GM18520 (cell line): ENCODE data around the gene LINGO4.
"Not testable (repeated sequence)": the region's sequence is repeated elsewhere in the genome, so short reads cannot be mapped to it uniquely, and the experiment has no call there.

ENCODE experiments used
- ATAC-seq: cut with Tn5 transposase; IDR thresholded peaks from one replicate; pipeline ENCODE4 v1.9.1; 2021; ENCODE audit not compliant: unreplicated experiment

LINGO4 gene

DNA sequence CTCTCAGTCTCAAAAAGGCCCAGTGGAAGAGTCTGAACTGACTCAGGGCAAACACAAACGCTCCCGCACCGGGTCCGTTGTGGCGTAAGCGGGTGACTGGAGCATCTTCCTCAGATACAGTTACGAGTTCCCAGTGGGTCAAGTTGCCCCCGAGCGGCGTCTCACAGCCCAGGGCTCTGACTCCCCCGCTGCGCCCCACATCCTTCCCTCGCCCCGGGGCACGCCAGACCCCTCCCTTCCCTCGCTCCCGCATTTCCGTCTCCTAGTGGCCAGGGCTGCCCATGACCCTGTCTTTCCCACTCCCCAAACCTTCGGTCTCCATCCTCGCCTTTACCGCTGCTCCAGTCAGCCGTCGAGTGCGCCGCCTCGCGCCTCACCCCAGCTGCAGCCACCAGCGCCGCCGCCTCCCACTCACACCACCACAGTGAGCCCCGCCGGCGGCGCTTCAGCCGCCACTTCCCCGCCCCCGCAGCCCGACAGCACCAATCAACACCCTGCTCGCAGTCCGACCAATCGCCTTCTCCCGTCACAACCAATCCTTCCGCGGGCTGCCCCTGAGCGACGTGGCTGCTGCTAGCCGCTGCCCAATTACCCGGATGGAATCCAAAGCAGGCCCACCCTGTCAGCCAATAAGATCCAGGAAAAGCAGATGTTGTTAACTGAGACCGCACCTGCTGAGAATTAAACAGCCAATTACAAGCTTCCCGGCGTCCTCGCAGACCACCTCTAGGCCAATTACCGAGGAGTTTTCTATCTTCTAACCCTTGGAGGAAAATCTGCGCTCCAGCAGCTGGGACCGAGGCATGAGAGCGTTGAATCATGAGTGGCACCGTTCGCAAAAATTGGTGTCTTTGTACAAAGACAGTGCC lies 14.9 kb downstream of the LINGO4 start, which contains the start of gene TDRKH:
Gene TDRKH, minus strand, starts transcription at position 430 of the 869 bp plus-strand sequence. CDS start 7,478 bp downstream, outside the sequence.
- peak; percentile 95 for ATAC-seq

DNA sequence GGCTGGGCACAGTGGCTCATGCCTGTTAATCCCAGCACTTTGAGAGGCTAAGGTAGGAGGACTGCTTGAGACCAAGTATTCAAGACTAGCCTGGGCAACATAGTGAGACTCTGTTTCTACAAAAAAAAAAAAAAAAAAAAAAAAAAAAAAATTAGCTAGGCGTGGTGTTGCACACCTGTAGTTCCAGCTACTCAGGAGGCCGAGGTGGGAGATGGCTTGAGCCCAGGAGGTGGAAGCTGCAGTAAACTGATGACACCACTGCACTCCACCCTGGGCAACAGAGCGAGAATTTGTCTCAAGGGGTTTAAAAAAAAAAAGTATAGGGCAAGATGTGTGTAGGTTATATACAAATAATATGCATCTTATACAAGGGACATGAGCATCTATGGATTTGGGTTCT lies 17.5 kb downstream of the LINGO4 start:
- ATAC-seq, result no peak

DNA sequence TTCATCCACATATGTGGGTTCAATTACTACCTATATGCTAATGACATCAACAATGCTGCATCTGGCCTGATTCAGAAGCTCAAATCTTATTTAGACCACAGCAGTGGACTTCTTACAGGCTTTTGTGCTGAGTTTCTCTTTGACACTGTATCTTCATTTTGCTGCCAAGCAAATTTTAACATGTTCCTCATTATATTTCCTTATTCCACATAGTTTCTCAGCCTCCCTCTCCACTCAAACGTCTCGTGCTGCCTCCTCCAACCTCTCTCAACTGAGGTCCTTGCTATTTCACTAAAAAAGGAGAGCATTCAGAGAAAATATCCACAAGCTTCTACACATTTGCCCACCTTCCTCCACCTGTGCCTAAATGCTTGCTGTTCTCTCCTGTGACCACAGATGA lies 21.4 kb downstream of the LINGO4 start:
- ATAC-seq, result no peak

DNA sequence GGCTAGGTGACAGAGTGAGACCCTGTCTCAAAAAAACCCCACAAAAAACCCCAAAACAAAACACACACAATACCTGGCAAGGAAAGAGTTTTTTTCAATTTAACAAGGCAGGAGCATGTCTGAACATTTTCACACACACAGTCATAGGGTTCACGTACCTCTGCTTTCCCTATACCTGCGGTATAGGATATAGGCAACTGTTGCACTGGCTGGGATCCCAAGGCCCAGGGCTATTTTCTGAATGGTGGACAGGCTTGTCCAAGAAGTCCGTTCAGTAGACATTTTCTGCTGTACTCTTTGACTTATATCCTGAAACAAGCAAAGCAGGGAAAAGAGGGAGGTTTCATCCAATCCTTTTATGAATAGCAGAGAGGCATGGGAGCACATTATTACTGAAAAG lies 22.5 kb downstream of the LINGO4 start:
- no peak for ATAC-seq

DNA sequence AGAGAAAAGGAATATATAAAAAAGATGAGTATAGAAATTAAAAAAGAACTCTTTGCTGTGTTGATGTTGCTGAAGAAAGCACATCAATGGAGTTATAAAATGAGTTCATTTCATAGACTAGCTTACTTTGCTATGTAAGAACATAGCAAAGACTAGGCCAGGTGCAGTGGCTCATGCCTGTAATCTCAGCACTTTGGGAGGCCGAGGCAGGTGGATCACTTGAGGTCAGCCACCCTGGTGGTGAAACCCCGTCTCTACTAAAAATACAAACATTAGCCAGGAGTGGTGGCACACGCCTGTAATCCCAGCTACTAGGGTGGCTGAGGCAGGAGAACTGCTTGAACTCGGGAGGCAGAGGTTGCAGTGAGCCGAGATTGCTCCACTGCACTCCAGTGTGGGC lies 23.2 kb downstream of the LINGO4 start:
- ATAC-seq, result not testable (repeated sequence)

DNA sequence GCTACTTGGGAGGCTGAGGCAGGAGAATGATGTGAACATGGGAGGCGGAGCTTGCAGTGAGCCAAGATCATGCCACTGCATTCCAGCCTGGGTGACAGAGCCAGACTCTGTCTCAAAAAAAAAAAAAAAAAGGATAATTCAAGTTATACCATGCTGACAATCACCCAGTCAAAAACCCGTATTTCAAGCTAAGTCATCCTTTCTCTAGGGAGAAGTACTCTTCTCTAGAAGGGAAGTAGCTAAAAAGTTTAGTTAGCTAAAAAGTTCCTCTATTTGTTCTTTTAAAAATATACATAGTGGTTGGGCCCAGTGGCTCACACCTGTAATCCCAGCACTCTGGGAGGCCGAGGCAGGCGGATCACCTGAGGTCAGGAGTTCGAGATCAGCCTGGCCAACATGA lies 24.5 kb downstream of the LINGO4 start:
- ATAC-seq, result not testable (repeated sequence)

DNA sequence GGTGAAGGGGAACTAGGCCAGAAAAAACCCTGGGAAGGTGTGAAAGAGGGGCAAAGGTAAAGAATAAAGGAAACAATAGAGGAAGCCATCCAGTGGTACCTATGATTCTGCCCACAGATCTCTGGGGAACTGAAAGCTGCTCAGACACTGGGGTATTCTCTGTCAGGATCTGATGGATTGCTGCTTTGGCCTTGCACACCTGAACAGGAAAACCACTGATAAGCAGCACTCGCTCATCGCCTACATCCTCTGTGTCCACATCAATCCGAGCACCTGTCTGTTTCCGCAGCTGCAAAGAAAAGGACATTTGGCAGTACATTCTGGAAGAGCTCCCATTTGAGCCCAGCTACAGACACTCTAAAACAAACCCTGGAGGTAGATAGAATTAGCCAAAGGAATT lies 25.4 kb downstream of the LINGO4 start:
- no peak for ATAC-seq

DNA sequence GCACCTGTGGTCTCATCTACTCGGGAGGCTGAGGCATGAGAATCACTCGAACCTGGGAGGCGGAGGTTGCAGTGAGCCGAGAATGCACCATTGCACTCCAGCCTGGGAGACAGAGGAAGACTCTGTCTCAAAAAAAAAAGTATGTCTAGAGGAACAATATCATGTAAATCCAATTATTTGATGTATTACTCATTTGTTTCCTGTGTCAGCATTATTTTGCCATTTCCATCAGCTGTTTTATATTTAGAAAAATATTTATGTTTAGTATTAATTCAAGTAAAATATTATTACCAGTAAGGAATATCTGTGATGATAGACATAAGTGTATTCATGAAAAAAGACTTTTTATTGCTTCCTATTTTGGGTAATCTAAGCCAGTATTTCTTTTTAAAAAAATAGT lies 27.9 kb downstream of the LINGO4 start:
- no peak for ATAC-seq

DNA sequence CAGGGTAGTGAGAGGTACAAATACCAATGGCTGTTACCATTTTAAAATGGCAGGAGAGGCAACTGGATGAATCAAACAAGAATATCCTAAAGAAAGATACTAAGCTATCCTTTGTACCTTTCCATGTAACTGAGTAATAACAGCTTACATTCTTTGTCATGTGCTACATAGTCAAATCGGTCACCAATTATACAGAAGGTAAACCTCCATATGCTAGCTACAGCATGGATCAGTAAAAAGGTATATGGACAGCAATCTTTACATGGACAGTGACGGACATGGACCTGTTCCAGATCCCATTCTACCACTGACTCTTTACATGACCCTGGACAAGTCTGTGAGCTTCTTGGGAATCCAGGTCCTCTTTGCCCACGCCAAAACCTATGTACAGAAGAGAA lies 28.6 kb downstream of the LINGO4 start:
- ATAC-seq, result no peak

DNA sequence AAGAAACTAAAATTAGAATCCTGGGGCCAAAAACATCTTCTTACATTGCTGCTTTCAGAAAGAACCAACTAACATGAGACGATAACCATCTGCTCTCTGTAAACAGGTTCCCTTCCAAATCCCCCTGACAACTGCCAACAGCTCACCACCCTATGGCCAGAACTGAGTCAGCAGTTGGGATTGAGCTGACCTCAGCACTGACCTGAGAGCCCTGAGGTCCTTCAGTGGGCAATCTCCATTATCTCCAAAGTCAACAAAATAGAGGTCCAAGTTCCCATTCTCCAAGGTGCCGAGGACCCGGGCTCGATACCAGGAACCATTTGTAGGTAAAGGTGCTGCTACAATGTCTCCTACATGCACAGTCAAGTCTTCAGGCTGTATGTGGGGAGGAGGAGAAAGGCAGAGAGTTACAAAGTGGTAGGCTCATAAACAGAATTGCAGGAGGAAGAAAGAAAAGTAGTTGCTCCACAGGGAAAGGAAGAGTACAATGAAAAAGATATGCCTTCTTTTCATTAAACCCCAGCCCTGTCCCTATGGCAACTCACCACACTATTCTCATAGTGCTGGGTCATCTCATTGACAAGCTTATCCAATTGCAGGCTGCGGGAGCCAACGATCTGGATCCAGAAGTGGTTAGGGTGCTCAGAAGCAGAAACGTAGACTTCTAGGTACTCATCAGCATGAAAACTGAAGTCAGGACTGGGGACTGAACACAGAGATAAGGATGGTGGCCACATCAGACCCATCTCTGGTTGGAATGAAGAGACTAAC lies 29.1 kb downstream of the LINGO4 start:
- no peak for ATAC-seq

DNA sequence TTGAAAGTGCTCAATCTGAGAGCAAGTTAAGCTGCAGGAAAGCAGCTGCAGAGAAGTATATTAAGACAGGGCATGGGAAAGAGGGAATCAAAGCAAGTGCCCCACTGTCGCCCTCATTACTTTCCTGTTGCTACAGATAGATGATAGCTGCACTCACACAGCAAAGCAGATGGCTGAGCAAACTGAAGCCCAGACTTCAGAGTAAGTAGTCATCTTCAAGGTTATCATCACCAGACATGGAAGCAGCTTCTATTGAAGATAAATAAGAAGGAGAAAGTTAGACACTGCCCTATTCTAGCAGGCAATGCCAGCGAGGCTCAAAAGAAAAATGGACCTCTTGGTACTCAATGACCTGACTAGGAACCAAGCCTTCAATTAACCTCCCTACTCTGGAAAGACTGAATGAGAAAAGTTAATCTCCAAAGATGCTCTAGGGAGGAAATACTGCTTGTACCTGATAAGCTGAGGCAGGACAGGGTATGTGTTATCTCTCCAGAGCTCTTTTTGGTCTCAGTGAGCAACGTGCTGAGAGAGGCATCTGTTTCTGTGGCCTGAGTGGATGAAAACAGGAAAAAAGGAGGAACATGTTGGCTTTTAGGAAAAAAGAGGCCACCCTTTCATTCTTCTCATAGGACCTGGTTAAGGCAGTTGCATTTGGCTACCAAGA lies 30.8 kb downstream of the LINGO4 start:
- ATAC-seq, result no peak

DNA sequence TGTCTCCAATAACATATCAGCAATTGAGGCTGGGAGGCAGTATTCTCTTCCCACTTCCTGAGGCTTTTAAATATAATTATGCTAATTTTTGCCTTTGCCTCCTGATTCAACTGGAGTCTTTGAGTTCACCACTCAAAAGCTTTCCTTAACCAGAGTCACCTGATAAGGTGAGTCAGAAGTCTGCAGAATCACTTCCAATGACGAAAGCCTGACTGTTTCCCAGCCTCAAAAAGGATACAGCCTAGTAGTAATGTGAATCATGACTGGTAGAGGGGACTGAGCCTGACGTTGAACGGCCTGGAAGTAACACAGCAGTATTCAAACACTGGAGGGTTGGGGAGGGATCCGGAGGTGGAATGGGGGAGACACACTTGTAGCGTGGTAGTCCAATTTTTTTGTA lies 31.5 kb downstream of the LINGO4 start:
- no peak for ATAC-seq

DNA sequence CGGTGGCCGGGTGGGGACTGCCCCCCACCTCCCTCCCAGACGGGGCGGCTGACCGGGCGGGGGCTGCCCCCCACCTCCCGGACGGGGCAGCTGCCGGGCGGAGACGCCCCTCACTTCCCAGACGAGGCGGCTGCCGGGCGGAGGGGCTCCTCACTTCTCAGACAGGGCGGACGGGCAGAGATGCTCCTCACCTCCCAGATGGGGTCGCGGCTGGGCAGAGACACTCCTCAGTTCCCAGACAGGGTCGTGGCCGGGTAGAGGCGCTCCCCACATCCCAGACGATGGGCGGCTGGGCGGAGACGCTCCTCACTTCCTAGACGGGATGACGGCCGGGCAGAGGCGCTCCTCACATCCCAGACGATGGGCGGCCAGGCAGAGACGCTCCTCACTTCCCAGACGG lies 35.9 kb downstream of the LINGO4 start:
- not testable (repeated sequence) for ATAC-seq

DNA sequence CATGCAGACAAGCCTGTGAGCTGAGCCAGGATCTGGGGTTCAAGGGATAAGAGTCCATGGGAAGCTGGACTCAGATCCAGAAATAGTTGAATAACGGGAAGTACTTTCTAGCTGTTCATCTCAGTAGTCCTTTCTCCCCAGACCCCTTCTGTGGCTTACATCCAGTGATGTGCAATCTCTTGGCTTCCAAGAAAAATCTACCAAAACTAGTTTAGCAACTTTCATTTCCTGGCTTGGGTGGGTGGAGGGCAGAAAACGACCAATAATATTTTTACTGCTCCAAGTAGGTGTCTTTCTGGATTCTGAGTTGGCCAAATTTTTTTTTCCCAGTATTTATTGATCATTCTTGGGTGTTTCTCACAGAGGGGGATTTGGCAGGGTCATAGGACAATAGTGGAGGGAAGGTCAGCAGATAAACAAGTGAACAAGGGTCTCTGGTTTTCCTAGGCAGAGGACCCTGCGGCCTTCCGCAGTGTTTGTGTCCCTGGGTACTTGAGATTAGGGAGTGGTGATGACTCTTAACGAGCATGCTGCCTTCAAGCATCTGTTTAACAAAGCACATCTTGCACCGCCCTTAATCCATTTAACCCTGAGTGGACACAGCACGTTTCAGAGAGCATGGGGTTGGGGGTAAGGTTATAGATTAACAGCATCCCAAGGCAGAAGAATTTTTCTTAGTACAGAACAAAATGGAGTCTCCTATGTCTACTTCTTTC lies 36.7 kb downstream of the LINGO4 start:
- not testable (repeated sequence) for ATAC-seq

DNA sequence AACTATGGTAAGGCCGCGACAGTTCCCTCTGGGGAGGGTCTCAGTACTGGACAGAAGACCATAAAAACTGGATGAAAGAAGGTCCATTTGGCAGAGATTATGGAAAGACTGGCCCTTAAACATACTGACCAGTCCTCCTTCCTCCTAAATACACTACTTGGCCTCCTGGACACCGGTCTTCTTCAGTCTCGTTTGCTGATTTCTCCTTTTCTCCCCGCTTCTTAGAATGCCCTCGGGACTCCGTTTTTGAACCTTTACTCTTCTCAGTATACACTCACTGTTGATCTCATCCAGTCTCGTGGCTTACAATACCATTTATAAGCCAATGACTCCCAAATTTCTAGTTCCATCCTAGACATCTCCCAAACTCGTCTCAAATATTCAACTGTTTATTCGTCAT lies 41.2 kb downstream of the LINGO4 start:
- ATAC-seq, result no peak

DNA sequence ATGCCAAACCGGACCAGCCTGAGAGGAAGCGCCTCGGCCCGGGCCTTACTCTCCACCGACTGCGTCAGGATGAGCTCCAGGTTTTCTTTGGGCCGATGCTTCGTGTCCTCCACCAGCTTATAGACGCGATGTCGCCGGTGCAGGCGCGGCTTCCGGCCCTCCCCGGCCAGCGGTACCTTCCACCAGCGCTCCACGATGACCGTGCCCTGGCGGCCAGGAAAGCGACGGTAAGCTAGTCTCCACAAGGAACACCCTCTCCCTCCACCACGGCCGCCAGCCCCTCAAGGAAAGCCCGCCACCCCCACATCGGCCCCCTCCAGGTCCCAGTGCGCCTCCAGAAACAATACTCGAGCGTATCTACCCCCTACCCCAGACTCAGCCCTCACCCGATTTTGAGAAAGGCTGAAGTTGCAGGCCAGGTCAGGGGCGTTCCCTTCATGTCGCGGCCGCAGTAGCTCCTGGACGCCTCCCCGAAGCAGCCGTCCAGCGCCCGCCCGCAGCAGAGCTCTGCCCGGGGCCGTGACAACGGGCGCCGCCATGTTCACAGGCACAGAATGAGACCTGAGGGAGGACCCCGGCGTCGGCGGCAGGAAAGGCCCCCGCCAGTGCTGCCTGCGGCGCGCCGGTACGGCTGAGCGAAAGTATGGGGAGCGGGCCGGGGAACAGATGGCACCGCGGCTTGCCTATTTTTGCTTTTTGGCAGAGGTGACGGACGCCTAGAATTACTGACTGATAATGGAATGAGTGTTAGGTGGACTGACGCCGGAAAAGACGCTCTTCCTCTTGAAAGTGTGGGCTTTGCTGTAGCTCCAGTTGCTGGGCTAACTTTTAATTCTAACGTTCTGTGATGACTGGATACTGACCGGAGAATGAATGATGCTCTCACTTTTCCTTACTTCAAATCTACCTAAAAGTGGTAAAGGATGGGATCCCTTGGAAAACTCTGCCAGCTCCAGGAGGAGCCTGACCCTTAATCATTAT lies 42.0 kb downstream of the LINGO4 start, which contains the start of gene MRPL9:
Gene MRPL9, minus strand, starts transcription at position 556 of the 981 bp plus-strand sequence. Its CDS starts 17 bp downstream, at position 539.
- ATAC-seq, result peak; percentile 86

DNA sequence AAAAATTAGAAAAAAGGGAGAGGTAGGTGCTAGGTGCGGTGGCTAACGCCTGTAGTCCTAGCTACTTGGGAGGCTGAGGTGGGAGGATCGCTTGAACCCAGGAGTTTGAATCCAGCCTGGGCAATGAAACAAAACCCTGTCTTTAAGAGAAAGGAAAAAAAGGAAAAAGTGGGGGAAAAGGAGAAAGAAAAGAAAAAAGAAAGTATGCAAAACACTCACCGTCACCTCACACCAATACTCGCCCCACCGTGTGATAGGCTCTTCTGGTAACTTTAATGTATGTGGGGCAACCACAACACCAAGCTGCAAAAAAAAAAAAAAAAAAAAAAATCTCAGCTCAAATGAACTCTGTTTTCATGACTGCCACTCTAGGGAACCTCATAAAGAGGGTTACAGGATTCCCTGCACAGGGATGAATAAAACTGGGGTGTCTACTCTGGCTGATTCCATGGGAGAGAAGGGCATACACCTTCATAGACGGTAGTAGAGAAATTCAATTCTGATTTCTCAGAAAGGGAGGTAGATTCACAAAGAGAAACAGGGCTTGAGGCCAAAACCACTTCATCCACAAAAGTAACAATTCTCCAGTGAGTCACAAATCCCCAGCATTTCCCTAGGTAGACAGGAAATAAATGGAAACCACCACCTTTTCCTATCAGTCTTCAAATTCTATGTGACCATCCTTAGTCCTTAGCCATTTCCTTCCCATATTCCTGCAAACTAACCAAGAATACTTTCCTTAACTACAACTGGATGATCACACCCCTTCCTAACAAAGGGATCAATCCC lies 44.4 kb downstream of the LINGO4 start:
- ATAC-seq, result no peak

DNA sequence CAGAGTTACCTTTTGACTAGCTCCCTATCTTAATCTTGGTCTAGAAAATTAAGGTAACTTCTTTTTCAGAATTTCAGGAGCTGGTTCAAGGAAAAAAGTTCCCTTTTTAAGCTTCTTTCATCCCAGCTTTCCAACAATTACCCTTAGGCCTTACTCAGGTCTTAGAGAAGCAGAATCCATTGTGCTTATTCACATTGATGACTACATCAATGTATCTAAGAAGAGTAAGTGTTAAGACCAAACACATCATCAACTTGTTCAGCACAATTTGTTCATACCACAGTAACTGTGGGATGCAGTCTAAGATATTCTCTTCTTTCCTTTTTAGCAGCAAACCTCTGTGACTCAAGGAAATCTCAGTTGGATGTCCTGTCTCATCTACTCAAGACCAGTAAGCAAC lies 46.0 kb downstream of the LINGO4 start:
- no peak for ATAC-seq

DNA sequence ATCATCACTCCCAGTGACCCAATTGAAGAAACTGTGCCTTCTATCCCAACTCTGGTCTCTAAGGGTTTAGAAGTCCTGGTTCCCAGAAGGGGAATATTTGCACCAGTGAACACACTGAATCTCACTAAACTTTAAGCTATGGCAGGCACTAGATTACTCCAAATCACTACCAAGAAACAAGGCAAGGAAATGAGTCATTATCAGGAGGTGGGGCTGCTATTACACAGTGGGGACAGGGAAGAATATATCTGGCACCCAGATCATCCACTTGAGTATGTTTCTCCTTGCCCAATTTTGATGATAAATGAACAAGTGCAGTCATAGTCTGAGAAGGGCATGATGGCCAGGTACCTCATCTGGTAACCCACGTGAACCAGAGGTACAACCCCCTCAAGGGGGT lies 48.9 kb downstream of the LINGO4 start:
- ATAC-seq, result no peak
